Dermis microvascular lymphatic vessel endothelial cell (primary cell): ENCODE results near the gene PBOV1. TPM values are rescaled to one million over a fixed set of nuclear protein-coding genes. Genes with fewer than 3 reads are reported as not detected.

Source experiments
- DNase-seq, 2 donors: peaks; one replicate each; pipeline versions ENCODE4 v3.0.0 to v3.0.0-alpha.2; 2010; ENCODE audit warnings: low read depth in 2 of 2
- total RNA-seq: library from RNA; depleted of rRNA; stranded (reverse); fragments of >200 nt; gene quantifications from 2 replicates; pipeline ENCODE4 v1.2.1, GENCODE V29; 2014

Gene PBOV1
- not detected in 2 replicates for total RNA-seq

DNA sequence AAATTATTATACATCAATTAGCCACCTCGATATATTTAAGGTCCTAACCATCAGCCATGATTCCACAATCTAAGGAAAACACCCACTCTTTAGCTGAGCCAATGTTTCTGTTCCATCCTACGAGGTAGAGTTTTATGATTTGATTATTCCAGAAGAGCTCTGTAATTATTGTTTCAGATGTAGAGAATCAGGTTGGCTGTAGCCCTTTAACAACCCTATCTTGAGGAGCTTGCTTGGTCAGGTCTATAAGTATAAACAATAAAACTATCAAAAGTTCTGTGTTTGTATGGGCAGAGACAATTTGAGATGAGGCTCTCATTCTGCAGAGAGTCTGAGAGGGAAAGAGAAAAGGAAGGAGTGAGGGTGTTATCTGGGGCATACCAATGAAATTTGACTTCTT lies at the start of gene PBOV1:
TSS of gene PBOV1 (minus strand) at position 43 of the 400 bp plus-strand sequence. CDS start 96 bp downstream, outside the sequence.
- DNase-seq: no peak

DNA sequence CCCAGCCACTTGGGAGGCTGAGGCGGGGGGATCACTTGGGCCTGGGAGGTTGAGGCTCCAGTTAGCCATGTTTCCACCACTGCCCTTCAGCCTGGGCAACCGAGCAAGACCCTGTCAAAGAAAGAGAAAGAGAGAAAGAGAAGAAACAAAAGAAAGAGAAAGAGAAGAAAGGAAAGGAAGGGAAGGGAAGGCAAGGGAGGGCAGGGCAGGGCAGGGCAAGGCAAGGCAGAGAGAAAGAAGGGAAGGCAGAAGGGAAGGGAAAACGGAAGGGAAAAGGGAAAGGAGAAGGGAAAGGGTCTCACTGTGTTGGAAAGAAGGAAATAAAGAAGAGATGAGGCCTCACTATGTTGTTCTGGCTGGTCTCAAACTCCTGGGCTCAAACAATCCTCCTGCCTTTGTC lies 47.8 kb upstream of the PBOV1 start:
- DNase-seq: no peak

DNA sequence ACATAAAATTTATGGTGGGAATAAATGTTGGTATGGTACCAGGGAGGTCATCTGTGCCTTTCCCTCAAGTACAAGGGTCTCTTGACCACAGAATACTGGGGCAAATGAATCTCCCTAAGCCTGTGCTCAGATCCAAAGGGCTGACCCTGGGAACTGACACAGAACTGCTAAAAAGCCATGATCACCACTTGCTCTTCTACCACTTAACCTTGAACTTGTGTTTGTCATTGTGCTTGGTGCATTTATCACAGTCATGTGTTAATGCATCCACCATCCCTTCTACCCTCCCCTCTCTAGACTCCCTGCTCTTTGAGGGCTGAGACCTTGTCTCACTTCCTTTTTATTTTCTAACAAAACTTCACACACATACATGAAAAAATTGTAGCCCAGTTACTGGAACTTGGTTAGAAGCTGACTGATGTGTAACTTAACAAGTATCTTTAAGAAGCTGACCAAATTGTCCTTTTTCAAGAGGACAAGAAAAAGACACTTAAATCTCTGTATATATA lies 46.1 kb upstream of the PBOV1 start:
- no peak for DNase-seq

DNA sequence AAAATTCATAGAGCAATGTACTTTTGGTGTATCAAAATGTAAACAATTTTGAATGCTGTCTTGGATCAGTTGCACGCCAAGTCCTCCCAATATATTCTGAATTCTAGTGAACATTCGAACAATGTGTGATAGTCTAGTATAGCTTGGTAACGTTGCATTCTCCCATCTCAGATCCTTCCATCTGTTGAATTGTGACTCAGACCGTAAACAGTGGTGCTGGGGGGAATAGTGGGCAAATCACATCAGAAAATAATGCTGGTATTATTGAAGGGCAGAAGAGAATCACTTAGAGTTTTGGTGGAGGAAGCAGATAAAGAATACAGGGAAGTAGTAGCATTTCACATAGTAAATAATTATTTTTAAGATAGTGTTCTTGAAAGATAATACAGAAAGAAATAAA lies 45.7 kb upstream of the PBOV1 start:
- no peak for DNase-seq

DNA sequence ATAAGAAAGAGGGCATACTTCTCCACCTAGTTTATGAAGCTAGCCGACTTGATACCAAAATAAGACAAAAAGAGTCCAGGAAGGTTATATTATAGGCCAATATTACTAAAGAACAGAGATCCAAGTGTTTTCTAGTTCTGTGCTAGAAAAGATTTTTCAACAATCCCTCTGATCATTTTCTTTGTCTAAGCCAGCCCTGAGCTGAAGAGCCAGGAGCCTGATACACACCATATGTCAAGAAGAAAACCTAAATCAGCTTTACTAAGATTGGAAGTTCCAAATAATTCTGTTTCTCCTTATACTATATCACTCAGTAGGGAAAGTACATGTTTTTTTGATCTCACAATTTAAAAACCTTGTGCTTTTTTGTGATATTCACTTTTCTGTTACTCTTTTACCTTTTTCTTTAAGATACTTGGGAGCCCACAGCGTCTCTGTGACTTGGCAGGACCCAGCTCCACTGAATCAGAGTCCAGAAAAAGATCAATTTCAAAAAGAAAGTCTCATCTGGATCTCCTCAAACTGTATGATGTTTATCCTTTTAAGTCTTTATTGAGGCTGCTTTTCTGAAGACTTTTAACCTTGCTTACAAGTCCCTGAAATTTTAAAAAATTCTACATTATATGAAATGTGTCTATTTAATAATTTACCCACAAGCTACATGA lies 43.0 kb upstream of the PBOV1 start:
- no peak for DNase-seq

DNA sequence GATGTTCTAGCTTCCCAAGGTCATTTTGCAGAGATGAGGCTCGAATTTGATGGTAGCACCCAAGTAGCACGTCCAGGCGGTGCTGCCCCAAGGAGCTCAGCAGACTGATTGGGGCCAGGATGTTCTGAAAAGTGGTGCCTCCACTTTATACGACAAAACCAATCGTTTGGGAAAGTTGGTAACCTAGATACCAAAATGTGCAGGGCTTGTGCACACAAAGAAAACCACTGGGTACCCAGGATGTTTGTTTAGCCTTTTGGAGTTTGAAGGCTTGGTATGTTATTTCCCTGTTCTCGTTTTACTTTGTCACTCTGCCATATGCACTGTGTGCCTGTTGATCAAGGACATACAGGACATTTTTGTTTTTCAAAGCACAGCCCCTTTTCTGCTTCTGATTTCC lies 40.7 kb upstream of the PBOV1 start:
- DNase-seq: no peak

DNA sequence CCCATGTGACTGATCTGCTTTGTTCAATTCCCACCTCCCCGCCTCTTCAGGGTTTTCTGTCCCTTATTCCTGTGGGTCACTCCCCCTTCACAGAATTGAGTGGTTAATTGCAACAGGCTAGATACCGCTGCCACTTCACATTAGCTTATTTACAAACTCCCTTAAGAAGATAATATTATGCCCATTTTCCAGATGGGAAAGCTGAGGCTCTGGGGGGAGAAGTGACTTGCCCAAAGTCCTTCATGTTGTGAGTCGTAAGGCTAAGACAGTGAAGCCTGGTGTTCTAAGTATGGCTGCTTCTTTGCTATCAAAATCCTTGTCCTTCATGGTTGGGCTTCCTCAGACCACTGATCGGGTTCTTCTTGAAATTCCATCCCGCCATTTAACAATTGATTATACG lies 39.9 kb upstream of the PBOV1 start:
- DNase-seq: no peak

DNA sequence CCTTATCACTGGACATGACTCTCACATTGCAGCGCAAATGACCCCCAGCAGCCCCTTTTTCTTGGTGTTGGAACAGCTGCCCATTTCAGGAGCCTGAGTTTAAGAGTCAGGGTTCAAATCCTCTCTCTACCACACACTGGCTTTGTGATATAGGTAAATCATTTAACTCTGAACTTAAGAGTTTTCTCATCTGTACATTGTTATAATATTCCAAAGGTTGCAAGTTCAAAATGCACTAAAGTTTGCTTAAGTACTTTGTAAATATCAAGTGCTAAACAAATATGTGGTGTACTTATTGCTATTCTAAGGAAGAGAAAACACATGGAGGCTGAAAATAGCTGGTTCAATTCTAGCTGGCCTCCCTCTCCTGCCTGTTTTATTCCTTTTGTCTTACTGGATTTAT lies 39.3 kb upstream of the PBOV1 start:
- no peak for DNase-seq

DNA sequence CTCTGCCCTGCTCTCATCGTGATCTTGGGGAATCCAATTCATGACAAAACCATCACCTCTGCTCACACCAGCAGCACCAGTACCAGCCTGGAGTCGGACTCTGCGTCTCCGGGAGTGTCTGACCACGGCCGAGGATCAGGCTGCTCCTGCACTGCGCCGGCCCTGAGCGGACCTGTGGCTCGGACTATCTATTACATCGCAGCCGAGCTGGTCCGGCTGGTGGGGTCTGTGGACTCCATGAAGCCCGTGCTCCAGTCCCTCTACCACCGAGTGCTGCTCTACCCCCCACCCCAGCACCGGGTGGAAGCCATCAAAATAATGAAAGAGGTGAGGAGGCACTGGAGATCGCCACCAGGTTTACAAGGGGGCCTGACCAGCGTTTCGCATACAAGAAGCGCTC lies 37.2 kb upstream of the PBOV1 start:
- DNase-seq: no peak

DNA sequence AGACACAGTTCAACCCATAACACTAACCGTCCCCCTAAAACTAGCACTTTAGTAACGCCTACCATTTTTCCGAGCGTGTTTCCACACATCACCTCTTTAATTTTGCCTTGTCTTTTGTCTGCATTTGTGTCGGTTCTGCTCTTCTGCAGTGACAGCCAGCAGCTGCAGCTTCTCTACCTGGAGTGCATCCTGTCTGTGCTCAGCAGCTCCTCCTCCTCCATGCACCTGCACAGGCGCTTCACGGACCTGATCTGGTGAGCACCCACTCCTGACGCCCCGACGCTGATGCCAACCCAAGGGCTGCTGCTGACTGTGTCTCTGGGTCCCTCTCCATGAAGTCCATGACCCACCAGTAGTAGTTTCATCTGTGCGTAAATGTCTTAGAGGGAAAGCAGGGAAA lies 35.4 kb upstream of the PBOV1 start:
- DNase-seq: no peak

DNA sequence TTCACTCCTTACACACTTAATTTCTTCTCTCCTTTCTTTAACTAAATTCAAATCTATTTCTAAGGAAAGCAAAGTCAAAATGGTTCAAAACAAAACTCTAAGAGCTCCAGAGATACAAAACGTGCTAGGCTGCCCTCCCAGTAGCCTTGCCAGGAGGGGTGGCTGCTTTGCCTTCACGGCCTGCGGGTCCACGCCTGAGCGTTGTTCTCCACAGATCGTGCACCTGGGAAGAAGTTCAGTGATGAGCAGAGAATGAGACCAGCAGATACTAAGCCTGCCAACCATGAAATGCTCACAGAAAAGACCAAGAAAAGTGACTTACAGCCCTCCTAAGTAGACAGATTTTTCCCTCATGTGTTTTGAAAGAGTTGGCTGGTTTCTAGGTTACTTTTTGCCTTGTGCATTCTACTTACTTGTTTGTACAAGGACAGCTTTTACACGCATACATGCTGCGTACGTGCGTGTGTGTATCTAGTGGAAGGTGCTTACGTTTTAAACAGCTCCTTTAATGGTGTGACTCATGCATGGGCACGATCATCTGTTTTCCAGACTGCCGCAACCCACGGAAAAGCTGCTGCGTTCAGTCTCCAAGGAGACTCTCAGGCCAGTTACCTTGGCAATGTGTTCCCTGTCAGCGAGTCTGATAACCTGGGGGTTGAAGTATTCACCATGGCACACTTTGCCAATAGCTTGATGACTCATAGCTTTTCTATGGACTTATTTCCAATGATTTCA lies 32.4 kb upstream of the PBOV1 start:
- DNase-seq: peak in 1 of 2 donors; percentile 7

DNA sequence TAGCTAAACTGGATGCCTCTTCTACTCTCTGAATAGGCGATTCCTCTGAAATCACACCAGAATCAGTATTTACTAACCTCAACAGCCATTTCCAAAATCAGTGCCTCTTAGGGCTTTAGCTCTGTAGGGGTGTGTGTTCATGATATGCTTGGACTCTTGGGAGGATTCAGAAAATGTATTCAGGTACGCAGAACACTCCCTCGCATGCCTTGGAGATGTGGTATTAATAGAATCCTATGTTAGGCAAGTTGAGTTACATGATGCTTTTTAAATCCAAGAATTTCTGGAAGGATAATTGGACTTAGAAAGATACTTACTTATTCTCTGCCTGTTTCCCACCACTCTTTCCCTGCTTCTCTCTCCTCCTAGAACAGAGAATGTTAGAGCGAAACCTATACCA lies 31.8 kb upstream of the PBOV1 start:
- DNase-seq: no peak

DNA sequence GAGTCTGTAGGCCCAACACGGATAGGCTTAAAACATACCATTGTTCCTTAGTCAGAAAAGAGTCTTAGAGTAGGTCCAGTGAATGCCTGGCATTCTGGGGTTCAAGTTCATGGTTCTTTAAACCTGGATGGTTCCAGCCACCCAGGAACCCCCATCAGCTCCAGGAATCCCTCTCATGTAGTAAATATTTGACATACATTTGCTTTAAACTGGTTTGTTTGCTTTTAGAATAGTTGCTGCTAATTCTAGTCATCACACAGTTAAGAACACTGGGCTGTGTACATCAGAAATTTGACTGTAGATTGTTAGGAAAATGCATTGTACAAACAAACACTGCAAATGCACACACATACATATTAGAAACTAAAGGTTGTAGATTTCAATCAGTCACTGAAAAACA lies 30.6 kb upstream of the PBOV1 start:
- no peak for DNase-seq

DNA sequence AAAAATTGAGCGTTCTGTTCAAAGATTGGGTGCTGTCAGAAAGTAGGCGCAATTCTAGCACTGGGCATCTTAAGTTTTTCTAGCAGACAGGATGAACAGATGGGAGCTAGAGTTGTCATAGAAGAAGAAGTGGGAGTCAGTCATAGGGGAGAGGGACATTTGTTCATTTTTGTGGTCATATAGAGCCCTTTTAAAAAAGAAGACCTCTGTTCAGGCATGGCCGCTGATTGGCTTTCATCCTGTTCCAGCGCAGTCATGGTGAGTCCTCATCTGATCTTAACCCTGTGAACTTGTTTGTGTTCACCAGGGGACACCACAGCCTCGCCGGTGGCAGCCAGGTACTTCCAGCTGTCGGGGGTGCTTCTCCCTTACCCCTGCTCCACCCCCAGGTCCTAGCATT lies 29.7 kb upstream of the PBOV1 start:
- no peak for DNase-seq

DNA sequence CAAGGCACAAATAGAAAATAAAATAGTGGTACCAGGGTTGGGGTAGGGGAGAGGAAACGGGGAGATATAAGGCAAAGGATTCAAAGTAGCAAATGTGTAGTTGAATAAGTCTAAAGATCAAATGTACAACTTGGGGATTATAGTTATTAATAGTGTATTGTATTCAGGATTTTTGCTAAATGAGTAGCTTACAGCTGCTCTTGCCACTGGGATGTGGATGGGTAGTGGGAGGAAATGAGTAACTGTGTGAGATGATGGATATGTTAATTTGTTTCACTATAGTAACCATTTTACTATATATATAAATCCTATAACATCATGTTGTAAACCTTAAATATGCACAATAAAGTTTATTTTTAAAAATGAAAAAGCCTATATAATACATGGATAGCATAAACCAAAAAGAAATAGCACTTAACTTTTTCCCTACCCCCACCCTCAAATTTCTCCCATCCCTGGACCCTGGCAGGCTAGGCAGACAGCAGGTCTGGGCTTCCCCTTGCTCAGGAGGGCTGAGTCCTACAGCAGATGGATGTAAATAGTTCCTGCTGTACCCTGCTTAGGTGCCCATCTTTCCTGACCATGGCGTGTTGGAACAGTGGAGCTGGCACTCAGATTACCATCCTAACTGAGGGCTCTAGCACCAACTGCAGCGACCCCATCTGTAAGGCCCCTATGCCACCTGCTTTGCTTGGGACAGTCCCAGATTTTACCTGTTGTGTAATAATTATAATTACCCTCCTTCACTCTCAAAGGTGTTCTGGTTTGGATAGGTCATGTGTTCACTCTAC lies 28.6 kb upstream of the PBOV1 start:
- DNase-seq: no peak

DNA sequence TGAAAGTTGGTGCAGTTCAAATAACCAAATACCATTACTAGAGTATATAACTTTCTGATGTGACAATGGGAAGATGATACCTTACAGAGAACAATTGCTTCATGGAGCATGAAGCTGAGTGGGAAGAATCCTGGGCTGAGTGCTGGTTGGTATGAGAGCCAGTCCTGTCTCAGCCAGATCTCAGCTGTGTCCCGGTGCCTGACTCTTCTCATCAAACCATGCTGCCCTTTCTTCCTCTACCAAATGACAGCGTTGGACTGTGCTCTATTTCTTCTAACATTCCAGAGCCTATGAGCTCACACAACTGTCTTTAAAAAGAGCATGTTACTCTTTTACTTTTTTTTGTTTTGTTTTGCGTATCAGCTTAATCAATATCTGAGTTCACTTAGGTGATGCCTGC lies 27.5 kb upstream of the PBOV1 start:
- no peak for DNase-seq

DNA sequence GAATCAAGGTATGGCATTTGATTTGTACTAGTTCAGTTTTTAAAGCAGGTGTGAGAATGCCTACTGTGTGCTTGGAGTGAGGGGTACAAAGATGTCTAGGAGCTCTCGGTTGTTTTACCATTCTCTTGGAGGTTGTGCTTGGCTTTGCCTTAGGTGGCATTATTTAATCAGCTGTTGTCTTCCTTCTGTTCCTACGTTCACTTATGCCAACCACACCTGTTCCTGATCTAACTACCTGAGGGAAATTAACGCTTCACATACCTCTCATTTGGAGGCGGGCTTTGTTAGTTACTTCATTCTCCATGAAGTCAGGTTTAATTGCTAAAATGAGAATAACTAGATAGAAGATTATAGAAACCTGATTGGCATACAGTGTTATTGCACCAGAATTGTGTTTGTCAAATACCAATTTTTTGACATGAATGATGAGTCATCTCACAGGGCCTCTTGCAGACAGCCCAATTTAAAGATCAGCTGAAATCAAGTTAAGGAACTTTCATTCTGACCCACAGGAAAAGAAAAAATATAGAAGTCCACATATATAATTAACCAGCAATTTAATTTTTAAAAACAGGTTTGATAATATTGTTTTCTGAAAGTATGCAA lies 24.8 kb upstream of the PBOV1 start:
- DNase-seq: no peak

DNA sequence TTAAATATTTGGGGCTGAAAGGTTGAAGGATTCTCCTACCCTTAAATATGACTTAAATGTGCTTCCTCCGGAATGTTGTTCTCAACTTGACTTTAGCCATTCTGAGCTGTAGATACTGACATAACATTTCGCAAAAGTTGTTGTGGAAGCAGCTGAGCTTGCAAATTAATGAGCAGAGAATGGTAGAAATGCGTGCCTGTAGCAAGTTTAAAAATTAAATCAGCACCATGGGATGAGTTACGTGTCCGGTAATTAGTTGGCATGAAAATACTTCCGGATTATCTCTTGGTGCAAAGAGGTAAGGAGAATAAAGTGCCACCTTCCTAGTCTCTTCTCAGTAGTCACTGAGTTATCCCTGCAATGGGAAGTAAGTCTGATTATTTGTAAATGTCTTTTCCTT lies 23.6 kb upstream of the PBOV1 start:
- no peak for DNase-seq

DNA sequence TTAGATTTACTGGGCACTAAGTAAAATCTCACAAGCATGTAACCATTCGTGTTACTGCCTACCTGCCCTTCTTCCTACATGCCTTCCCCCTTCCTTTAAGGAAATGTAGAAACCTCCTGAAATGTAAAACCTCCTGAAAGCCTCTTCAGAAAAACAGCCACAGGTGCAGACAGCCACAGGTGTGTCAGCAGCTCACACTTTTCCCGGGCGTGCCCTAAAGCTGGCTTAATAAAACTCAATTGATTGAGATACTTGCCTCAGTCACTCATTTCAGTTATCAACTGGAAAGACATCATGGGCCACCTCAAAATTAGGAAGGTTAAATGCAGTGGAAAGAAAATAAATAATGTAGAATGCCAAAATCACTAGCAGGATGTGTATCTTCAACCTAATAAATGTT lies 23.1 kb upstream of the PBOV1 start:
- no peak for DNase-seq

DNA sequence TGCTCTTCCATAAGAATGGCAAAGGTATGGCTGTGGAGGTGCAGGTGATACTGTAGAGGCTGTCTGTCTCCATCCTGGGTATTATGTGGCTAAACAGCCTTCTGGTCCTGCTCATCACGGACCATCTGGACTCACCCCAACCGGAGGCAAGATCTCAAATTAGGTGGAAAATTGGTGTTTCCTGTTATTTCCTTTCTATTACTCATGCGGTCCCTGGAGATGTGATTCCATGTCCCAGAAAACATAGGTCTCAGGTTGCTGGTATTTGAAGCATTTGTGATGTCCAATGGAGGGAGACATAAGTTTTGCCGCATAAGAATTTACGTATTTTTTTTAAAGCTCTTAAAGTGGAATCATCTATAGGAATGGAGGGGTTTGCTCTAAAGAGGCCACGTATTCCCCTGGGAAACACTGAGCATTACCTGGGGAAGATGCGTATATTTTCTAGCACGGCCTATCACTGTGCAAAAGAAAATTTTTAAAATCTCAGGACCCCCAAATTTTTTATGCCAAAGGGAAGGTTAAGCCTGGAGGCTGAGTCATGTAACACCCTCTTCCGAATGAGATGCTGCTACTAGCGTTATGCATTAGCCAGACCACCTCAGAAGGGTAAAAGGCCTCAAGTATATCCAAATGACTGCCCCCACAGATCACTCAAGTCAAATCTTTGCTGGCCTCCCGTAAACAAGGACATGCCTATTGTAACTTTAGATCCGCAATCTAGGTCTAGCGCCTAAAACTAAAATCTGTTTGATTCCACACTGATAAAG lies 22.4 kb upstream of the PBOV1 start:
- DNase-seq: peak in 1 of 2 donors; percentile 24

DNA sequence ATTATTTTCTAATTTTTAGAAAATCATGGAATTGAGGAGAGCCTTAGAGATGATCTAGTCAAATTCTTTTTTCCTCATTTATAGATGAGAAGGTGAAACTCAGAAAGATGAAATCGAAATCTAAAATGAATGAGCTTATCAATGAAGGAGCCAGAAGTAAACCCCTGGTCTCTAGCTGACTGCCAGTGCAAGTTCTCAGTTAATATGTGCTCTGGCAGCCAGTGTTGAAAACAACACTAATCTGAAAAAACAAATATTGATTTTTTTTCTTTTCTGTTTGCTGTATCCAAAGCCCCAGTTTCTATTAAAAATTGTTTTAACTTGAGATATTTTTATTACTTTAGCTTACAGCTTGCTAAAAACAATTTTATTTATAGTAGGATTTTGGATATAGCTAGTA lies 21.5 kb upstream of the PBOV1 start:
- DNase-seq: no peak
